RCC 7860 (cell line): ENCODE results near the gene LONP1.
A peak's percentile ranks its signal among the peaks of the same experiment; 100 is the strongest.
"Not testable (repeated sequence)": the region's sequence is repeated elsewhere in the genome, so short reads cannot be mapped to it uniquely, and the experiment has no call there.

Experiments used
- DNase-seq: peaks from one replicate; pipeline ENCODE4 v3.0.0-alpha.2; 2015; ENCODE audit warnings: low spot score
- FAIRE-seq: peaks from 2 replicates; lab custom pipeline; 2012; peaks lifted over from hg19 to GRCh38; lab: Jason Lieb, UNC

LONP1 gene, protein sequence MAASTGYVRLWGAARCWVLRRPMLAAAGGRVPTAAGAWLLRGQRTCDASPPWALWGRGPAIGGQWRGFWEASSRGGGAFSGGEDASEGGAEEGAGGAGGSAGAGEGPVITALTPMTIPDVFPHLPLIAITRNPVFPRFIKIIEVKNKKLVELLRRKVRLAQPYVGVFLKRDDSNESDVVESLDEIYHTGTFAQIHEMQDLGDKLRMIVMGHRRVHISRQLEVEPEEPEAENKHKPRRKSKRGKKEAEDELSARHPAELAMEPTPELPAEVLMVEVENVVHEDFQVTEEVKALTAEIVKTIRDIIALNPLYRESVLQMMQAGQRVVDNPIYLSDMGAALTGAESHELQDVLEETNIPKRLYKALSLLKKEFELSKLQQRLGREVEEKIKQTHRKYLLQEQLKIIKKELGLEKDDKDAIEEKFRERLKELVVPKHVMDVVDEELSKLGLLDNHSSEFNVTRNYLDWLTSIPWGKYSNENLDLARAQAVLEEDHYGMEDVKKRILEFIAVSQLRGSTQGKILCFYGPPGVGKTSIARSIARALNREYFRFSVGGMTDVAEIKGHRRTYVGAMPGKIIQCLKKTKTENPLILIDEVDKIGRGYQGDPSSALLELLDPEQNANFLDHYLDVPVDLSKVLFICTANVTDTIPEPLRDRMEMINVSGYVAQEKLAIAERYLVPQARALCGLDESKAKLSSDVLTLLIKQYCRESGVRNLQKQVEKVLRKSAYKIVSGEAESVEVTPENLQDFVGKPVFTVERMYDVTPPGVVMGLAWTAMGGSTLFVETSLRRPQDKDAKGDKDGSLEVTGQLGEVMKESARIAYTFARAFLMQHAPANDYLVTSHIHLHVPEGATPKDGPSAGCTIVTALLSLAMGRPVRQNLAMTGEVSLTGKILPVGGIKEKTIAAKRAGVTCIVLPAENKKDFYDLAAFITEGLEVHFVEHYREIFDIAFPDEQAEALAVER

GRCh38 chr19:5719961-5720790 is at the start of gene LONP1, which contains the start of gene CATSPERD:
Gene LONP1, minus strand, starts transcription at chr19:5720146. Its CDS starts 14 bp downstream, at chr19:5720132.
Gene CATSPERD, plus strand, starts transcription at chr19:5720637. Its CDS starts 101 bp downstream, at chr19:5720738.
- FAIRE-seq (peak; percentile 86), DNase-seq (peak; percentile 97)

GRCh38 chr19:5767949-5768348 is 48.0 kb upstream of the LONP1 start:
- DNase-seq (no peak), FAIRE-seq (no peak)

DNA sequence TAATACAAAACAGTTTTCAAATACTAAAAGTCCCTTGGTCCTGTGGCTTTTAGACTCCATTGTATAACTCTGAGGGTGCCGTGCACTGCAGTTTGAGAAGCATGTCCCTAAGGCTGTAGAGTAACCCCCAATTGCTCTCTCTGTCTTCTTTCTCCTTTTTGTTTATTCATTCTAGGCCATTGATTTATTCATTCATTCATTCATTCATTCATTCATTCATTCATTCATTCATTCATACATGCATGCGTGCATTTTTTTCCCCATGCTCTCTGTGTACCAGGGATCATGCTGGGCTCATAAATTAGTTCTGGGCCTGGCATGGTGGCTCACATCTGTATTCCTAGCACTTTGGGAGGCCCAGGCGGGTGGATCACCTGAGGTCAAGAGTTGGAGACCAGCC is 45.3 kb upstream of the LONP1 start:
- FAIRE-seq (no peak), DNase-seq (no peak)

DNA sequence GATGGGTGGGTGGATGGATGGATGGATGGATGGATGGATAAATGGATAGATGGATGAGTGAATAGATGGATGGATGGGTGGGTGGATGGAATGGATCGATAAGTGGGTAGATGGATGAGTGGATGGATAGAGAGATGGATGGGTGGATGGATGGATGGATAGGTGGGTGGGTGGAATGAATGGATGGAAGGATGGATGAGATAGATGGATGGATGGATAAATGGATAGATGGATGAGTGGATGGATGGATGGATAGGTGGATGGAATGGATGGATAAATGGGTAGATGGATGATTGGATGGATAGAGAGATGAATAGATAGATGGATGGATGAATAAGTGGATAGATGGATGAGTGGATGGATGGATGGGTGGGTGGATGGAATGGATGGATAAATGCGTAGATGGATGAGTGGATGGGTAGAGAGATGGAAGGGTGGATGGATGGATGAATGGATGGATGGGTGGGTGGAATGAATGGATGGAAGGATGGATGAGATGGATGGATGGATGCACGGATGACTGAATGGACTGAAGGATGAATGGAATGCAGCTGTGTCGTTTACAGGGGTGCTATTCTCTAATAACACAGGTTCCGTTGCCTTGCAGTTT is 42.8 kb upstream of the LONP1 start:
- FAIRE-seq: no peak
- DNase-seq: no peak

DNA sequence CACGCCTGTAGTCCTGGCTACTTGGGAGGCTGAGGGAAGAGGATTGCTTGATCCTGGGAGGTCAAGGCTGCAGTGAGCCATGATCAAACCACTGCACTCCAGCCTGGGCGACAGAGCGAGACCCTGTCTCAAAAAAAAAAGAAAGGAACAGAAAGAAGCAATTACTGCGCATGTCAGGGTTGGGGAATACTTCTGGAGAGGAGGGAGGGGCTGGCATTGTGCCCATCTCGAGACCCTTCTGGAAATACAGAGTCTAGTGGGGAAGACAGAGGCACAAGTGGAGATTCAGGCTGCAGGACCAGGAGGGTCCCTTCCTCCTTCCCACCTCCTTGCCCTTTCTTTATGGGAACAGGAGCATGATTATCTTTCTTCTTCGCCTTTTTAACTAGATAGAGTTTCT is 33.8 kb upstream of the LONP1 start:
- DNase-seq (no peak), FAIRE-seq (no peak)

DNA sequence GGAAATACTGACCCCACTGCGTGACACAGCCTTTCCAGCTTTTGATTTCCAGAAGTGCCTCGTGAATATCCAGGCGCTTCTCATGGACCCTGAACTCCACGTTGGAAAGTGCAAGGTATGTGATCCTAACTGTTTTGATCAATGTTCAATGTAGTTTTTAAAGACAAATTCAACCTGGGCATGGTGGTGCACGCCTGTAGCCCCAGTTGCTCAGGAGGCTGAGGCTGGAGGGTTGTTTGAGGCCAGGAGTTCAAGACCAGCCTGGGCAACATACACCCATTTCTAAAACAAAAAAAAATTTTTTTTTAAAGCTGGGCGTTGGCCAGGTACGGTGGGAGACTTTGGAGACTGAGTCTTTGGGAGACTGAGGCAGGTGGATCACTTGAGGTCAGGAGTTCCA is 31.8 kb upstream of the LONP1 start:
- FAIRE-seq: no peak
- no peak for DNase-seq

DNA sequence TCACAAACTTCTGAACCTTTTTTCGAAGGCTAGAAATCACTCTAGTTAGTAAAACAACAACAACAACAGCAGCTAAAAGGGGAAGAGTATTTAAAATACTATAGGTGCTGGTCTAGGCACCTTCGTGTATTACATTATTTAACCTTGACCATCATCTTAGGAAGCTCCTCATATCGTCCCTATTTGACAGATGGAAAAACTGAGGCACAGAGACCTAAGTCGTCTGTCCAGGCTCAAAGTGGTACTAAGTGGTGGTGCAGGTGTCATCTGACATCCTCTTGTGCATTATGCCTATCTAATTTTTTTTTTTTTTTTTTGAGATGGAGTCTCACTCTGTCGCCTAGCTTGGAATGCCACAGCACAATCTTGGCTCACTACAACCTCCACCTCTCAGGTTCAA is 29.6 kb upstream of the LONP1 start:
- FAIRE-seq: no peak
- DNase-seq: no peak

- not testable (repeated sequence) for FAIRE-seq, DNase-seq
Measured at GRCh38 chr19:5748920-5749319, 29.0 kb upstream of the LONP1 start.

DNA sequence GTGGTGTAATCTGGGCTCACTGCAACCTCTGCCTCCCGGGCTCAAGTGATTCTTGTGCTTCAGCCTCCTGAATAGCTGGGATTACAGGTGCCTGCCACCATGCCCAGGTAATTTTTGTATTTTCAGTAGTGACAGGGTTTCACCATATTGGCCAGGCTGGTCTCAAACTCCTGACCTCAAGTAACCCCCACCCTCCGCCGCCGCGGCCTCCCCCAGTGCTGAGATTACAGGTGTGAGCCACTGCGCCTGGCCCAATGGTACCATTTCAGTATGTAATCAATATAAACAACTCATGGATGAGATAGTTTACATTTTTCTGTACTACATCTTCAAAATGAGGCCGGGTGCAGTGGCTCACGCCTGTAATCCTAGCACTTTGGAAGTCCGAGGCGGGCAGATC is 25.1 kb upstream of the LONP1 start:
- not testable (repeated sequence) for DNase-seq, FAIRE-seq

- no peak for FAIRE-seq
- no peak for DNase-seq
Measured at GRCh38 chr19:5743630-5744029, 23.7 kb upstream of the LONP1 start.

GRCh38 chr19:5742051-5742450 is 22.1 kb upstream of the LONP1 start:
- FAIRE-seq (no peak), DNase-seq (no peak)

DNA sequence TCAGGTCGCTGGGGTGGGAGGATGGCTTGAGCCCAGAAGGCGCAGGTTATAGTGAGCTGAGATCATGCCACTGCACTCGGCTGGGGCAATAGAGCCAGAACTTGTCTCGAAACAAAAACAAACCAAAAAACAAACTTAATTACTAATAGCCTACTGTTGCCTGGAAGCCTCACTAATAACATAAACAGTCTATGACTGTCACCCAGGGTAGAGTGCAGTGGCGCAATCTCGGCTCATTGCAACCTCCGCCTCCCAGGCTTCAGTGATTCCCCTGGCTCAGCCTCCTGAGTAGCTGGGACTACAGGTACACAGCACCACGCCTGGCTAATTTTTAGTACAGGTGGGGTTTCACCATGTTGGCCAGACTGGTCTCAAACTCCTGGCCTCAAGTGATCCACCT is 18.5 kb upstream of the LONP1 start:
- DNase-seq (no peak), FAIRE-seq (no peak)

DNA sequence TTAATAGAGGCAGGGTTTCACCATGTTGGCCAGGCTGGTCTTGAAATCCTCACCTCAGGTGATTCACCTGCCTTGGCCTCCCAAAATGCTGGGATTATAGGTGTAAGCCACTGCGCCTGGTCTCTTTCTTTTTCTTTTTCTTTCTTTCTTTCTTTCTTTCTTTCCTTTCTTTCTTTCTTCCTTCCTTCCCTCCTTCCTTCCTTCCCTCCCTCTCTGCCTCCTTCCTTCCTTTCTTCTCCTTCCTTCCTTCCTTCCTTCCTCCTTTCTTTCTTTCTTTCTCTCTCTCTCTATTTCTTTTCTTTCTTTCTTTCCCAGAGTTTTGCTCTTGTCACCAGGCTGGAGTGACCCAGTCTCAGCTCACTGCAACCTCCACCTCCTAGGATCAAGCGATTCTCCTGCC is 13.2 kb upstream of the LONP1 start:
- not testable (repeated sequence) for DNase-seq, FAIRE-seq

DNA sequence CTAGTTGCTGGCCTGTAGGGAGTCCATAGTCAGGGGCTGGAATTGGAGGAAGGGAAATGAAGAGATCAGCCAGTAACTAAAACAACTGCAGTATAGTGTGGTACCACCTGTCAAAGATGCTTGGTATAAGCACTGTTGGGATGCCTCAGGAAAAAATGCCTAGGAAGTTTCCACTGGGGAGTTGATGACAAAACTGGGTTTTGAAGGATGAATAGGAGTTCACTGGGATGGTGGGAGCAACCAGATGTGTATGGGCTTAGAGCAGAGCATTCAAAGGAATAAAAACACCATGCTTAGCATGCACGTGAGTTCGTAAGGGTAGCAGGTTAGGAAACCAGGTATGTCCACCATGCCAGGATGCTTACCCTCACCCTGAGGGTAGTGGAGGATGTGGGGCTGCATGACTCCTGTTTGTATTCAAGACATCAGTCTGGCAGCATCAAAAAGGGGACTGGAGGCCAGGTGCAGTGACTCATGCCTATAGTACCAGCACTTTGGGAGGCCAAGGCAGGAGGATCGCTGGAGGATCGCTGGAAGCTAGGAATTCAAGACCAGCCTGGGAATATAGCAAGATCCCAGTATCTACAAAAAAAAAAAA is 7.6 kb upstream of the LONP1 start:
- no peak for FAIRE-seq
- no peak for DNase-seq

DNA sequence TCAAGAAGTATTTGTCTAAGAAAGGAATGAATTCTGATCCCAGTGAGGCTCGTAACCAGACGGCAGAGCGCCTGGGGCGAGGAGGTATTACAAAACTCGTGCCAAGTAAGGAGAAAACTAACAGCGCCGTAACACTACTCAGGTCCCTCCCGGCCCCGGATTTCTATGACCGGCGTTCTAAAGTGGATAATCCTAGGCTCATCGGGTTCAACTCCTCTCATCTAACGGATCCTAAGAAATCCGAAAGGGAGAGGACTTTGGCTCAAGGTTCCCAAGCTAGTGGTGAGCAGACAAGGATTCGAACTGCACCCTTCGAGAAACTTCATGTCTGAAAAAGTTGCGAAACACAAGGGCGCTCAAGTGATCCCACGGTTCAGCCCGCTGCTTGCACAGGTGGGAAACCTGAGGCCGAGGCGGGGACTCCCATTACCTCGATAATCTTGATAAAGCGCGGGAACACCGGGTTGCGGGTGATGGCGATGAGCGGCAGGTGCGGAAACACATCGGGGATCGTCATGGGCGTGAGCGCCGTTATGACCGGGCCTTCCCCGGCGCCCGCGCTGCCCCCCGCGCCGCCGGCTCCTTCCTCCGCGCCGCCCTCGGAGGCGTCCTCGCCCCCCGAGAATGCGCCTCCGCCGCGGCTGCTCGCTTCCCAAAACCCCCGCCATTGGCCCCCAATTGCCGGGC is 529 bp downstream of the LONP1 start:
- FAIRE-seq (no peak), DNase-seq (no peak)

DNA sequence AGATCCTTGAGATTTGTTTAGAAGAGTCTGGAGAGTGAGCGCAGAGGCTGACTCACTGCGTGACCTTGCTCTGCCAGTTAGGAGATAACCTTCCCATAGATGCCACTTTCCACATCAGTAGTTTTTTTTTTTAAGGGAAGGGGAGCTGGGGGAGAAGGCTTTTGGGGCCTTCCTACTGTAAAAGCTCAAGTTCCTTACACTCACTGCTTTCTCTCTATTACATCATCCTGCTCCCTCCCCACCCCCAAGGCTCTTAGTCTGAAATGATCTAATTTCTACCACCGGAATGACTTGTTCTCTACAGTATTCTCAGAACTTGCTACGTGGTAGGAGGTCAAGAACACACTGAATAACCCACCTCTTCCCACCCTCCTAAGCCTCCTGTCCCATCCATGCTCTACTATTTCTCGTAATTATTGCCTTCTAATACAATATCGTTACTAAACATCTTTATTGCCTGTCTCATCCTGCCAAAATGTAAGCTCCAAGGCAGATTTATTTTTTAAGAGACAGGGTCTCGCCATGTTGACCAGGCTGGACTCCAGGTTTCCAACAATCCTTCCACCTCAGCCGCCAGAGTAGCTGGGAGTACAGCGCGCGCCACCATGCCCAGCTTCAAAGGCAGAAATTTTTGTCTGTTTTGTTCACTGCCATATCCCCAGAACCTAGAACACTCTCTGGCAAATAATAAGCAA is 1.2 kb downstream of the LONP1 start:
- FAIRE-seq (peak; percentile 59), DNase-seq (peak; percentile 84)

- FAIRE-seq: no peak
- DNase-seq: peak; percentile 49
Measured at GRCh38 chr19:5718037-5718578, 1.8 kb downstream of the LONP1 start.

DNA sequence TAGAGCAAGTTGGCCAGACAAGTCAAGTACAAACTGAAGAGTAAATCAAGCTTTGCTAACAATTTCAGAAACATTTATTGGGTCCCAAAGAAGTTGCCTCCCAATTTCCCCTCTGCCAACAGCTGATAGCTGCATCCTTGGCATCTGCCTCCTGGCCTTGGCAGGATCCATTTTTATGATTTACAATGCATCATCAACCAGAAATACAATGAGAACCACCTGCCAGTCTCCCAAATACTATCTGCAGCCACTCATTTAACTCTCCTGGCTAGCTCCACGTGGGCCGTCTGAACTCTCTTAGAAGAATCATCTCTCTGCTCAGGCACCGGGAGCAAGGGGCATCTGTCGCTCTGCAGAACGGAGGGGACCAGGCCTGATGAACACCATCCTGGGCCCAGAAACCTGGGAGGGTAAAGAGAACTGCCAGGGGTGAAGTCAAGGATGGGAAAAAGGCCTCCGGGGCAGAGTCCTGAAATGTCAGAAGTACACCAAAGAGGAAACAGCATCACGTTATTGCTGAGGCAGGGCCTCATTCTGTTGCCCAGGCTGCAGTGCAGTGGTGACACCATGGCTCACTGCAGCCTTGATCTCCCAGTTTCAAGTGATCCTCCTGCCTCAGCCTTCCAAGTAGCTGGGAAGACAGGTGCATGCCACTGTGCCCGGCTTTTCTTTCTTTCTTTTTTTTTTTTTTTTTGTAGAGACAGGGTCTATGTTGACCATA is 2.6 kb downstream of the LONP1 start:
- FAIRE-seq (no peak), DNase-seq (no peak)
